Gastroesophageal sphincter (tissue), 3 donors: ENCODE measurements around the gene TACC3.

Source experiments
- POLR2A ChIP-seq, 2 donors: fragments of 450-650 bp; IDR thresholded peaks; one replicate each; pipeline ENCODE4 v1.6.1; 2017; ENCODE audit warnings: antibody characterized with exemption in 2 of 2, mild to moderate bottlenecking in 2 of 2, moderate library complexity in 1 of 2
- POLR2AphosphoS5 ChIP-seq: sonication (generic); formaldehyde crosslinking; IDR thresholded peaks from one replicate; pipeline ENCODE4 v1.6.1; 2017; ENCODE audit warnings: antibody characterized with exemption
- TF ChIP-seq, protein P1 (sequence below), 4 experiments: fragments of 200-600 bp in 2 of 4; fragments of 450-650 bp in 2 of 4; sonication (generic) in 1 of 4; IDR thresholded peaks; one replicate each; pipeline ENCODE4 v1.5.1; 2017 to 2019; ENCODE audit warnings: antibody characterized with exemption in 4 of 4, mild to moderate bottlenecking in 2 of 4, moderate library complexity in 2 of 4

- TF ChIP-seq, protein P1, sequence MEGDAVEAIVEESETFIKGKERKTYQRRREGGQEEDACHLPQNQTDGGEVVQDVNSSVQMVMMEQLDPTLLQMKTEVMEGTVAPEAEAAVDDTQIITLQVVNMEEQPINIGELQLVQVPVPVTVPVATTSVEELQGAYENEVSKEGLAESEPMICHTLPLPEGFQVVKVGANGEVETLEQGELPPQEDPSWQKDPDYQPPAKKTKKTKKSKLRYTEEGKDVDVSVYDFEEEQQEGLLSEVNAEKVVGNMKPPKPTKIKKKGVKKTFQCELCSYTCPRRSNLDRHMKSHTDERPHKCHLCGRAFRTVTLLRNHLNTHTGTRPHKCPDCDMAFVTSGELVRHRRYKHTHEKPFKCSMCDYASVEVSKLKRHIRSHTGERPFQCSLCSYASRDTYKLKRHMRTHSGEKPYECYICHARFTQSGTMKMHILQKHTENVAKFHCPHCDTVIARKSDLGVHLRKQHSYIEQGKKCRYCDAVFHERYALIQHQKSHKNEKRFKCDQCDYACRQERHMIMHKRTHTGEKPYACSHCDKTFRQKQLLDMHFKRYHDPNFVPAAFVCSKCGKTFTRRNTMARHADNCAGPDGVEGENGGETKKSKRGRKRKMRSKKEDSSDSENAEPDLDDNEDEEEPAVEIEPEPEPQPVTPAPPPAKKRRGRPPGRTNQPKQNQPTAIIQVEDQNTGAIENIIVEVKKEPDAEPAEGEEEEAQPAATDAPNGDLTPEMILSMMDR (IDR thresholded peaks at IDR 0.05), result no peak
- TF ChIP-seq POLR2A (IDR thresholded peaks at IDR 0.05) (no peak), POLR2AphosphoS5 (no peak)
Measured at GRCh38 chr4:1761130-1761689, 39.9 kb downstream of the TACC3 start.
